Duodenal mucosa (tissue), 2 donors: ENCODE results near the gene RSPO3.

Experiments
- H3K27ac ChIP-seq: one replicate; pipeline ENCODE4 v1.7.0; 2013; ENCODE audit warnings: low read depth, low read length
- H3K27me3 ChIP-seq, 2 donors: one replicate each; pipeline ENCODE4 v1.7.0; 2013; ENCODE audit warnings: low read length in 2 of 2, control low read depth in 1 of 2; ENCODE audit not compliant: insufficient read depth in 2 of 2, control insufficient read depth in 1 of 2
- H3K36me3 ChIP-seq, 2 donors: one replicate each; pipeline ENCODE4 v1.7.0; 2013; ENCODE audit warnings: low read length in 2 of 2, control low read depth in 1 of 2; ENCODE audit not compliant: insufficient read depth in 2 of 2, control insufficient read depth in 1 of 2
- H3K4me1 ChIP-seq, 2 donors: one replicate each; pipeline ENCODE4 v1.7.0; 2013; ENCODE audit warnings: low read length in 2 of 2, control low read depth in 1 of 2; ENCODE audit not compliant: insufficient read depth in 2 of 2, control insufficient read depth in 1 of 2
- H3K4me3 ChIP-seq, 2 donors: one replicate each; pipeline ENCODE4 v1.7.0; 2013; ENCODE audit warnings: low read length in 2 of 2, low read depth in 1 of 2
- H3K9ac ChIP-seq, 2 donors: one replicate each; pipeline ENCODE4 v1.7.0; 2013; ENCODE audit warnings: low read length in 2 of 2, low read depth in 1 of 2
- H3K9me3 ChIP-seq, 2 donors: one replicate each; pipeline ENCODE4 v1.7.0; 2013; ENCODE audit warnings: low read length in 2 of 2, control low read depth in 1 of 2; ENCODE audit not compliant: control insufficient read depth in 1 of 2

The RSPO3 gene

GRCh38 chr6:127148511-127148910 is 30.0 kb downstream of the RSPO3 start:
- Histone ChIP-seq H3K27ac (no peak overlapping the region), H3K27me3 (no peaks in the 10 kb centered on the region), H3K4me1 (no peaks in the 10 kb centered on the region), H3K4me3 (no peak overlapping the region), H3K9ac (no peak overlapping the region), H3K36me3 (no peaks in the 10 kb centered on the region), H3K9me3 (no peaks in the 10 kb centered on the region)

GRCh38 chr6:127154509-127154908 is 36.0 kb downstream of the RSPO3 start:
- Histone ChIP-seq H3K9ac (no peak overlapping the region), H3K27ac (no peak overlapping the region), H3K4me1 (no peaks in the 10 kb centered on the region), H3K36me3 (no peaks in the 10 kb centered on the region), H3K9me3 (no peaks in the 10 kb centered on the region), H3K27me3 (no peaks in the 10 kb centered on the region), H3K4me3 (no peak overlapping the region)

- H3K9ac ChIP-seq: no peak overlapping the region
- H3K36me3 ChIP-seq: no peaks in the 10 kb centered on the region
- no peak overlapping the region for H3K4me3 ChIP-seq
- no peak overlapping the region for H3K27ac ChIP-seq
- H3K9me3 ChIP-seq: no peaks in the 10 kb centered on the region
- H3K27me3 ChIP-seq: no peaks in the 10 kb centered on the region
- no peaks in the 10 kb centered on the region for H3K4me1 ChIP-seq
These were observed 42.0 kb downstream of the RSPO3 start for GRCh38 chr6:127160484-127160883.

- Histone ChIP-seq H3K27me3 (no peaks in the 10 kb centered on the region), H3K27ac (no peak overlapping the region), H3K36me3 (no peaks in the 10 kb centered on the region), H3K4me1 (no peaks in the 10 kb centered on the region), H3K9ac (no peak overlapping the region), H3K9me3 (no peaks in the 10 kb centered on the region), H3K4me3 (no peak overlapping the region)
These were observed 44.4 kb downstream of the RSPO3 start for GRCh38 chr6:127162836-127163235.

GRCh38 chr6:127164036-127164435 is 45.6 kb downstream of the RSPO3 start:
- Histone ChIP-seq H3K9ac (no peak overlapping the region), H3K27ac (no peak overlapping the region), H3K36me3 (no peaks in the 10 kb centered on the region), H3K27me3 (no peaks in the 10 kb centered on the region), H3K9me3 (no peaks in the 10 kb centered on the region), H3K4me1 (no peaks in the 10 kb centered on the region), H3K4me3 (no peak overlapping the region)

- no peaks in the 10 kb centered on the region for H3K4me1 ChIP-seq
- no peak overlapping the region for H3K9ac ChIP-seq
- no peaks in the 10 kb centered on the region for H3K27me3 ChIP-seq
- no peak overlapping the region for H3K27ac ChIP-seq
- H3K9me3 ChIP-seq: no peaks in the 10 kb centered on the region
- no peak overlapping the region for H3K4me3 ChIP-seq
- H3K36me3 ChIP-seq: no peaks in the 10 kb centered on the region
These were observed 46.1 kb downstream of the RSPO3 start for GRCh38 chr6:127164565-127164964.

- H3K27me3 ChIP-seq: no peaks in the 10 kb centered on the region
- no peaks in the 10 kb centered on the region for H3K36me3 ChIP-seq
- H3K4me1 ChIP-seq: no peaks in the 10 kb centered on the region
- H3K4me3 ChIP-seq: no peak overlapping the region
- no peak overlapping the region for H3K9ac ChIP-seq
- H3K27ac ChIP-seq: no peak overlapping the region
- no peaks in the 10 kb centered on the region for H3K9me3 ChIP-seq
These were observed 54.9 kb downstream of the RSPO3 start for GRCh38 chr6:127173156-127173940.

- H3K4me1 ChIP-seq: no peaks in the 10 kb centered on the region
- H3K27ac ChIP-seq: no peak overlapping the region
- no peaks in the 10 kb centered on the region for H3K9me3 ChIP-seq
- H3K27me3 ChIP-seq: no peaks in the 10 kb centered on the region
- no peak overlapping the region for H3K9ac ChIP-seq
- no peaks in the 10 kb centered on the region for H3K36me3 ChIP-seq
- no peak overlapping the region for H3K4me3 ChIP-seq
These were observed 57.7 kb downstream of the RSPO3 start for GRCh38 chr6:127176146-127176545.

- H3K36me3 ChIP-seq: no peaks in the 10 kb centered on the region
- no peaks in the 10 kb centered on the region for H3K27me3 ChIP-seq
- H3K9me3 ChIP-seq: no peaks in the 10 kb centered on the region
- no peaks in the 10 kb centered on the region for H3K4me1 ChIP-seq
- no peak overlapping the region for H3K4me3 ChIP-seq
- H3K9ac ChIP-seq: no peak overlapping the region
- no peak overlapping the region for H3K27ac ChIP-seq
These were observed 58.8 kb downstream of the RSPO3 start for GRCh38 chr6:127177030-127177922.

GRCh38 chr6:127177923-127178231 is 59.4 kb downstream of the RSPO3 start:
- Histone ChIP-seq H3K4me3 (no peak overlapping the region), H3K4me1 (no peaks in the 10 kb centered on the region), H3K27ac (no peak overlapping the region), H3K9ac (no peak overlapping the region), H3K36me3 (no peaks in the 10 kb centered on the region), H3K9me3 (no peaks in the 10 kb centered on the region), H3K27me3 (no peaks in the 10 kb centered on the region)
